Astrocyte (in vitro differentiated cells and primary cell): ENCODE data around the gene SLC35A3.
"Not testable (repeated sequence)": the region's sequence is repeated elsewhere in the genome, so short reads cannot be mapped to it uniquely, and the experiment has no call there.

ENCODE experiments used
- CTCF ChIP-seq: IDR thresholded peaks from 2 replicates; pipeline ENCODE4 v1.5.1; 2011; ENCODE audit warnings: low read depth, mild to moderate bottlenecking, inconsistent platforms, low read length, moderate library complexity; ENCODE audit not compliant: insufficient read depth
- EZH2 ChIP-seq: IDR thresholded peaks from 2 replicates; pipeline ENCODE4 v1.6.1; 2012; ENCODE audit warnings: mild to moderate bottlenecking, low read length, inconsistent platforms; ENCODE audit not compliant: insufficient read depth

- TF ChIP-seq CTCF, EZH2: not testable (repeated sequence)
Measured at GRCh38 chr1:100047235-100047708, 77.5 kb downstream of the SLC35A3 start.
